ENCODE measurements around the gene ABCA13.
"Not testable (repeated sequence)": the region's sequence is repeated elsewhere in the genome, so short reads cannot be mapped to it uniquely, and the experiment has no call there.

The ABCA13 gene

GRCh38 chr7:48171202-48171601 is at the start of gene ABCA13:
Gene ABCA13, plus strand, starts transcription at chr7:48171458. Its CDS starts 26 bp downstream, at chr7:48171484.
- no peak for DNase-seq

- no peak for DNase-seq
Observed at GRCh38 chr7:48126037-48126436, 45.2 kb upstream of the ABCA13 start.

GRCh38 chr7:48130658-48131108 is 40.6 kb upstream of the ABCA13 start:
- no peak for DNase-seq

GRCh38 chr7:48132792-48133191 is 38.5 kb upstream of the ABCA13 start:
- no peak for DNase-seq

GRCh38 chr7:48139459-48139858 is 31.8 kb upstream of the ABCA13 start:
- no peak for DNase-seq

GRCh38 chr7:48140001-48140681 is 31.1 kb upstream of the ABCA13 start:
- no peak for DNase-seq

GRCh38 chr7:48141521-48141920 is 29.7 kb upstream of the ABCA13 start:
- no peak for DNase-seq

GRCh38 chr7:48144291-48144768 is 26.9 kb upstream of the ABCA13 start:
- DNase-seq, result no peak

- no peak for DNase-seq
Observed at GRCh38 chr7:48147078-48147591, 24.1 kb upstream of the ABCA13 start.

GRCh38 chr7:48147690-48148089 is 23.6 kb upstream of the ABCA13 start:
- DNase-seq, result not testable (repeated sequence)

GRCh38 chr7:48148311-48148710 is 22.9 kb upstream of the ABCA13 start:
- no peak for DNase-seq

GRCh38 chr7:48149058-48149457 is 22.2 kb upstream of the ABCA13 start:
- DNase-seq, result no peak

- DNase-seq, result no peak
Observed at GRCh38 chr7:48150086-48150485, 21.2 kb upstream of the ABCA13 start.

GRCh38 chr7:48154792-48155413 is 16.4 kb upstream of the ABCA13 start:
- peak; percentile 29 for DNase-seq

GRCh38 chr7:48158404-48158803 is 12.9 kb upstream of the ABCA13 start:
- no peak for DNase-seq

- no peak for DNase-seq
Observed at GRCh38 chr7:48161407-48162125, 9.7 kb upstream of the ABCA13 start.

- no peak for DNase-seq
Observed at GRCh38 chr7:48165157-48165556, 6.1 kb upstream of the ABCA13 start.

GRCh38 chr7:48168159-48168558 is 3.1 kb upstream of the ABCA13 start:
- DNase-seq, result no peak

- no peak for DNase-seq
Observed at GRCh38 chr7:48170506-48170905, 752 bp upstream of the ABCA13 start.

GRCh38 chr7:48173313-48173712 is 2.1 kb downstream of the ABCA13 start:
- DNase-seq, result no peak

GRCh38 chr7:48173756-48174382 is 2.6 kb downstream of the ABCA13 start:
- no peak for DNase-seq

- no peak for DNase-seq
Observed at GRCh38 chr7:48175019-48175418, 3.8 kb downstream of the ABCA13 start.

GRCh38 chr7:48176356-48176893 is 5.2 kb downstream of the ABCA13 start:
- no peak for DNase-seq

All from activated CD4-positive, alpha-beta T cell treated with anti-CD3 and anti-CD28 coated beads, Interleukin-2, amount 50 U/mL, for 1 hour (primary cell).